B cell (primary cell): ENCODE data around the gene TMEM220.

Source experiments
- EZH2 ChIP-seq: IDR thresholded peaks from 2 replicates; pipeline ENCODE4 v1.6.1; 2012; ENCODE audit warnings: borderline replicate concordance, low read depth, mild to moderate bottlenecking, moderate library complexity, low read length; ENCODE audit not compliant: insufficient read depth, poor library complexity, severe bottlenecking
- TF ChIP-seq, protein P1 (sequence below): fragments of 200-600 bp; IDR thresholded peaks from one replicate; pipeline ENCODE4 v1.8.0; 2022; ENCODE audit warnings: antibody characterized with exemption, mild to moderate bottlenecking

DNA sequence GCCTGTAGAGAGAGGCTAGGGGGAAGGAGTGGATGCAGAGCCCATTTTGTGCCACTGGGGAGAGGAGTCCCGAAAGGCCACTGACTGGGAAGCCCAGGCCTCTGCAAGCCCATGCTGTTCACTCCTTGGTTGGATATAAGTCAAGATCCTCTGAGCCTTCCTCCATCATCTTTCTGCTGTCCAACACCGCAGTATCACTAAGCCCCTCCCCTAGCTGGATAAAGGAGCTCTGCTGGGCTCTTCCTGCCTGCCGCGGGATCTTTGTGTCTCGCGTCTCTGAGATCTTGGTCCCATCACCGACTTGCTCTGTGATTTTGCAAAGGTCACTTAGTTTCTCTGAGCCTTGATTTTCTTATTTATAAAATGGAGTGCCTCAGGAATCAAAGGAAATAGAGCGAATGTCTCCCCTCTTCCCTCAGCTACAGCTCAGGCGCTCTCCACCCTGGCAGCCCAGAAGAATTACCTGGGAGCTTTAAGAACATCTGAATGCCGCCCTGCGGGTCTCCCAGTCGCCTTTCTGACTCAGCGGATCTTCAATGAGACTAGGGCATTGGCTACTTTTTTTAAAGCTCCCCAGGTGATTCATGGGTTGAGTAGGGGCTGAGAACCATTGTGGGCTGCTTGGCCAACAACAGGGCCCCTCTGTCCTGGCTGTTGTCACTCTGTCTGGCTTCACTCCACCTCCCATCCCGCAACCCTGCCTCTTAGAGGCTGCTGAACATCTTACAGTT lies 25.2 kb upstream of the TMEM220 start:
- TF ChIP-seq, protein P1, sequence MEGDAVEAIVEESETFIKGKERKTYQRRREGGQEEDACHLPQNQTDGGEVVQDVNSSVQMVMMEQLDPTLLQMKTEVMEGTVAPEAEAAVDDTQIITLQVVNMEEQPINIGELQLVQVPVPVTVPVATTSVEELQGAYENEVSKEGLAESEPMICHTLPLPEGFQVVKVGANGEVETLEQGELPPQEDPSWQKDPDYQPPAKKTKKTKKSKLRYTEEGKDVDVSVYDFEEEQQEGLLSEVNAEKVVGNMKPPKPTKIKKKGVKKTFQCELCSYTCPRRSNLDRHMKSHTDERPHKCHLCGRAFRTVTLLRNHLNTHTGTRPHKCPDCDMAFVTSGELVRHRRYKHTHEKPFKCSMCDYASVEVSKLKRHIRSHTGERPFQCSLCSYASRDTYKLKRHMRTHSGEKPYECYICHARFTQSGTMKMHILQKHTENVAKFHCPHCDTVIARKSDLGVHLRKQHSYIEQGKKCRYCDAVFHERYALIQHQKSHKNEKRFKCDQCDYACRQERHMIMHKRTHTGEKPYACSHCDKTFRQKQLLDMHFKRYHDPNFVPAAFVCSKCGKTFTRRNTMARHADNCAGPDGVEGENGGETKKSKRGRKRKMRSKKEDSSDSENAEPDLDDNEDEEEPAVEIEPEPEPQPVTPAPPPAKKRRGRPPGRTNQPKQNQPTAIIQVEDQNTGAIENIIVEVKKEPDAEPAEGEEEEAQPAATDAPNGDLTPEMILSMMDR = no peak
- no peak for TF ChIP-seq EZH2
